DND-41 (cell line): Measurements from ENCODE around the gene ADAMTS12.

Experiments
- ATAC-seq: fragments of 200-7000 bp; cut with Tn5 transposase; 3 replicates; pipeline ENCODE4 v1.9.1; 2021; ENCODE audit warnings: low read depth; ENCODE audit not compliant: insufficient read depth
- DNase-seq: peaks from one replicate; pipeline ENCODE4 v3.0.0-alpha.2; 2020
- H2AFZ ChIP-seq: 2 replicates; pipeline ENCODE4 v1.6.0; 2012; ENCODE audit warnings: low read depth, low read length
- H3K27ac ChIP-seq: 2 replicates; pipeline ENCODE4 v1.5.1; 2012; ENCODE audit warnings: low read length, inconsistent platforms
- H3K27me3 ChIP-seq: fragments of 200-600 bp; sonication (generic); 2 replicates; pipeline ENCODE4 v1.6.0; 2012; ENCODE audit warnings: low read length, mild to moderate bottlenecking, inconsistent platforms; ENCODE audit not compliant: insufficient read depth, poor library complexity
- H3K36me3 ChIP-seq: 2 replicates; pipeline ENCODE4 v1.5.1; 2012; ENCODE audit warnings: low read length, inconsistent platforms; ENCODE audit not compliant: insufficient read depth
- H3K4me1 ChIP-seq: 2 replicates; pipeline ENCODE4 v1.5.1; 2012; ENCODE audit warnings: mild to moderate bottlenecking, low read length; ENCODE audit not compliant: insufficient read depth
- H3K4me2 ChIP-seq: 2 replicates; pipeline ENCODE4 v1.6.0; 2012; ENCODE audit warnings: mild to moderate bottlenecking, moderate library complexity, low read length, inconsistent platforms; ENCODE audit not compliant: insufficient read depth
- H3K4me3 ChIP-seq, 2 experiments: fragments of 200-600 bp in 1 of 2; shearing (Covaris generic) in 1 of 2; 2 replicates each; pipeline ENCODE4 v1.5.1; 2012 to 2016; ENCODE audit warnings: inconsistent platforms in 2 of 2, low read length in 2 of 2, mild to moderate bottlenecking in 2 of 2, low read depth in 1 of 2, moderate library complexity in 1 of 2
- H3K79me2 ChIP-seq: 2 replicates; pipeline ENCODE4 v1.6.0; 2012; ENCODE audit warnings: low read length, inconsistent platforms; ENCODE audit not compliant: insufficient read depth
- H3K9ac ChIP-seq: 2 replicates; pipeline ENCODE4 v1.6.0; 2012; ENCODE audit warnings: low read depth, mild to moderate bottlenecking, inconsistent platforms, low read length, moderate library complexity
- H3K9me3 ChIP-seq: 2 replicates; pipeline ENCODE4 v1.5.1; 2012; ENCODE audit warnings: low read length, moderate library complexity, mild to moderate bottlenecking, inconsistent platforms; ENCODE audit not compliant: insufficient read depth, severe bottlenecking
- H4K20me1 ChIP-seq: 2 replicates; pipeline ENCODE4 v1.6.0; 2012; ENCODE audit warnings: low read length; ENCODE audit not compliant: insufficient read depth
- EZH2 ChIP-seq: IDR thresholded peaks from 3 replicates; pipeline ENCODE4 v1.6.1; 2012; ENCODE audit warnings: borderline replicate concordance, low read depth, mild to moderate bottlenecking, moderate library complexity, low read length, inconsistent platforms; ENCODE audit not compliant: severe bottlenecking
- TF ChIP-seq, protein P1 (sequence below): IDR thresholded peaks from 2 replicates; pipeline ENCODE4 v1.5.1; 2012; ENCODE audit warnings: borderline replicate concordance, low read length, moderate library complexity, mild to moderate bottlenecking; ENCODE audit not compliant: poor library complexity, severe bottlenecking; ENCODE audit errors: extremely low read depth

Gene ADAMTS12

DNA sequence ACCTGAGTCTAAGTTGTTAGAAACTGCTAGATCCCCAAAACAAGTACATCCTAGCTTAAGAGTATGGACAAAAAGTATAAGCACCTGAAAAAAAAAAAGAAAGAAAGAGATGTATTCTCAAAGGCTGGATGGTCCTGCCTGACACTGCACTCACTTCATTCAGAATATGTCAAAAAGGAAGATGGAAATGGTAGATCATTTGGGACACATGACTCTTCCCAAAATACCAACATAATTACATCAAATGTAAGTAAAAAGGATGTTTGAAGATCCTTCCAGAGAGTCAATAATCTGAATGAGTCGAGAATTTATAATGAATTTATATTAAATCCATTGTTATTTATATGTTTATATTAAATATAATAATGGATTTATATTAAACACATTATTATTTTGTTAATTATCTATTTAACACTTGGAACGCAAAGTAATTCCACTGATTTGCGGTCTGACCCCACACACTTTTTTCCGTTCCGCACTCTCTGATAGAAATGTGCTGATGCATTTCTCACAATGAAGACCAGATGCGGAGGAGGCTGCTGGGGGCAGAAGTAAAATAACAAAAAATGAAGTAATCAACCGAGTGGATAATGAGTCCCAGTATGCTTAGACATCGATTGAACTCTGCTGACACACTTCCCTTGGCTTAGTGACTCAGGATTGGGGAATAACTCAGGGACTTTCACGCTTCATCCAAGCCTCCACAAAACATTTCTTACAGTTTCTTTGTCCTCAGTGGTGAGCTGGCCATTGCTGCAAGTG lies 201.2 kb downstream of the ADAMTS12 start:
- Histone ChIP-seq H3K4me1 (no peaks in the 10 kb centered on the region), H3K4me2 (no peak overlapping the region), H3K27me3 (no peaks in the 10 kb centered on the region), H3K27ac (no peak overlapping the region), H3K4me3 (no peak overlapping the region), H4K20me1 (no peaks in the 10 kb centered on the region), H3K36me3 (no peaks in the 10 kb centered on the region), H3K9ac (no peak overlapping the region), H3K9me3 (no peaks in the 10 kb centered on the region), H3K79me2 (no peaks in the 10 kb centered on the region), H2AFZ (no peak overlapping the region)
- no peak for TF ChIP-seq EZH2
- TF ChIP-seq, protein P1, sequence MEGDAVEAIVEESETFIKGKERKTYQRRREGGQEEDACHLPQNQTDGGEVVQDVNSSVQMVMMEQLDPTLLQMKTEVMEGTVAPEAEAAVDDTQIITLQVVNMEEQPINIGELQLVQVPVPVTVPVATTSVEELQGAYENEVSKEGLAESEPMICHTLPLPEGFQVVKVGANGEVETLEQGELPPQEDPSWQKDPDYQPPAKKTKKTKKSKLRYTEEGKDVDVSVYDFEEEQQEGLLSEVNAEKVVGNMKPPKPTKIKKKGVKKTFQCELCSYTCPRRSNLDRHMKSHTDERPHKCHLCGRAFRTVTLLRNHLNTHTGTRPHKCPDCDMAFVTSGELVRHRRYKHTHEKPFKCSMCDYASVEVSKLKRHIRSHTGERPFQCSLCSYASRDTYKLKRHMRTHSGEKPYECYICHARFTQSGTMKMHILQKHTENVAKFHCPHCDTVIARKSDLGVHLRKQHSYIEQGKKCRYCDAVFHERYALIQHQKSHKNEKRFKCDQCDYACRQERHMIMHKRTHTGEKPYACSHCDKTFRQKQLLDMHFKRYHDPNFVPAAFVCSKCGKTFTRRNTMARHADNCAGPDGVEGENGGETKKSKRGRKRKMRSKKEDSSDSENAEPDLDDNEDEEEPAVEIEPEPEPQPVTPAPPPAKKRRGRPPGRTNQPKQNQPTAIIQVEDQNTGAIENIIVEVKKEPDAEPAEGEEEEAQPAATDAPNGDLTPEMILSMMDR: no peak
- DNase-seq: no peak
- no peak for ATAC-seq

- no peak overlapping the region for H3K4me3 ChIP-seq
- no peak for DNase-seq
- no peaks in the 10 kb centered on the region for H3K79me2 ChIP-seq
- H4K20me1 ChIP-seq: no peaks in the 10 kb centered on the region
- H3K9ac ChIP-seq: no peak overlapping the region
- no peak overlapping the region for H3K4me2 ChIP-seq
- ATAC-seq: no peak
- H3K36me3 ChIP-seq: no peaks in the 10 kb centered on the region
- H3K27ac ChIP-seq: no peak overlapping the region
- H3K9me3 ChIP-seq: no peaks in the 10 kb centered on the region
- TF ChIP-seq, protein P1: no peak
- no peak for TF ChIP-seq EZH2
- no peak overlapping the region for H2AFZ ChIP-seq
- H3K4me1 ChIP-seq: no peaks in the 10 kb centered on the region
- no peaks in the 10 kb centered on the region for H3K27me3 ChIP-seq
Measured at GRCh38 chr5:33688526-33688925, 203.3 kb downstream of the ADAMTS12 start.

DNA sequence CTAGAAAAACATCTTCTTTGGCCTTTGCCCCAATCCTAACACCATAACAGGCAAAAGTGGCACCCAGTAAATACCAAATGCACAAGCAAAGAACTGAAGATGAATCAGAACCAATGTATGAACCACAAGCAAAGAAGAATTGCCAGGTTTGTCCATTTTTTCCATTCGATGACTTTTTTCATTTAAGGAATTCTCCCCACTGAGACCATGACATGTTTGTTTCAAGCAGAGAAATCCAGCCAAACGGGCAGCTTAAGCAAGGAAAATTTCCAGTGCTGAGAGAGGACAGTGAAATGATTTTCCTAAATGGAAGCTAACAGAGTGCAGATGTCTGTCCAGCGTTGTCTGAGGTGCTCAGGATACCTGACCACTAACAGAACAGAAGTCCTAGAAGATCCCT lies 203.7 kb downstream of the ADAMTS12 start:
- no peak for DNase-seq
- ATAC-seq: no peak
- Histone ChIP-seq H3K27me3 (no peaks in the 10 kb centered on the region), H3K9ac (no peak overlapping the region), H3K79me2 (no peaks in the 10 kb centered on the region), H3K4me2 (no peak overlapping the region), H3K4me3 (no peak overlapping the region), H2AFZ (no peak overlapping the region), H3K9me3 (no peaks in the 10 kb centered on the region), H4K20me1 (no peaks in the 10 kb centered on the region), H3K4me1 (no peaks in the 10 kb centered on the region), H3K36me3 (no peaks in the 10 kb centered on the region), H3K27ac (no peak overlapping the region)
- TF ChIP-seq EZH2: no peak
- TF ChIP-seq, protein P1: no peak
